Measurements from ENCODE around the gene CCT3. TPM values are rescaled to one million over a fixed set of nuclear protein-coding genes. Genes with fewer than 3 reads are reported as not detected.

The CCT3 gene
- total RNA-seq, 1 experiment from 2014 or later: 619 TPM

DNA sequence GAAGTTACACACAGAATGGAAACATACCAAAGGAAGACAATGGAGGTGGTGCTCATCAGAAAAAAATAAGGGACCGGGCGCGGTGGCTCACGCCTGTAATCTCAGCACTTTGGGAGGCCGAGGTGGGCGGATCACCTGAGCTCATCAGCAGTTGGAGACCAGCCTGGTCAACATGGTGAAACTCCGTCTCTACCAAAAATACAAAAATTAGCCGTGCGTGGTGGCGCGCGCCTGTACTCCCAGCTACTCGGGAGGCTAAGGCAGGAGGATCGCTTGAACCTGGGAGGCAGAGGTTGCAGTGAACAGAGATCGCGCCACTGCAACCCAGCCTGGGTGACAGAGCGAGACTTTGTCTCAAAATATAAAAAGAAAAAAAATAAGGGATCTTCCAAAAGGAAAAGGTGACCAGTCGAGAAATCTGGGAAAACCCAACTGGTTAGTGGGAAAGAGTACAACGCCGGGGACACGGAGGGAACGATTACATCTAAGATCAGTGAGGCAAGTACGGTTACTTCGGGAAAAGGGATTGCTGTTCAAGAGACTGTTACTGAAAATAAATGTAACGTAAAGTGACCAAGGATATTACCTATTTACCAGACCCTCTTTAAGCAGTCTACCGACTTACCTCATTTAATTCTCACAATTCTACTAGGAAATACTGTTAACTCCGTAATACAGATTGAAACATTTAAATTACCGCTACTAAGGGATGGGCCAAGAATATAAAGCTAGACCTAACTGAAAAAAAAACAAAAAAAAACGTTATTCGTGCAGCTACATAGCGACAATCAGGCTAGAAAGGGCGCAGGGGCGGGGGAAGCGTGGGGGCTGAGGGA, 822 bp downstream of the CCT3 start:
- Histone ChIP-seq H3K27me3 (ENCODE audit: insufficient read depth, low read length) (no peaks in the 10 kb centered on the region), H3K27ac (ENCODE audit: low read depth, low read length) (peak overlapping the region; percentile 78), H3K4me2 (ENCODE audit: low read length) (peak overlapping the region; percentile 86), H3K9me3 (ENCODE audit: control insufficient read depth in 1 of 2, insufficient read depth in 1 of 2, low read depth in 1 of 2, low read length in 2 of 2) (no peaks in the 10 kb centered on the region), H4K20me1 (ENCODE audit: insufficient read depth) (peaks cover 26% of the 10 kb centered on the region; the same call in 1 of the 2 replicates), H2AFZ (ENCODE audit: low read depth, low read length, poor library complexity, severe bottlenecking) (no peak overlapping the region), H3K36me3 (ENCODE audit: control insufficient read depth in 1 of 2, insufficient read depth in 2 of 2, low read length in 2 of 2) (peaks cover 36 to 41% of the 10 kb centered on the region in 2 experiments), H3K4me1 (ENCODE audit: control insufficient read depth in 1 of 2, insufficient read depth in 2 of 2, low read length in 2 of 2) (peaks cover 7 to 22% of the 10 kb centered on the region in 2 experiments), H3K79me2 (ENCODE audit: insufficient read depth, low read length) (peaks cover 58% of the 10 kb centered on the region), H3K9me2 (ENCODE audit: insufficient read depth) (no peaks in the 10 kb centered on the region), H3K4me3 (replicated peaks in 1 of 2; ENCODE audit: low read depth in 1 of 2, low read length in 2 of 2) (peak overlapping the region; percentile 75 to 98), H3K9ac (ENCODE audit: low read length) (peak overlapping the region; percentile 91)
- ChIA-PET POLR2A (interaction anchor here (0.7 to 1.3 kb wide), 2 partner anchors 15 to 23 kb away, joined by 3 read pairs; no protein-coding TSS in a partner anchor), CTCF (interaction anchor here (0.9 to 1.1 kb wide), 2 partner anchors 15 to 18 kb away, joined by 3 to 4 read pairs; no protein-coding TSS in a partner anchor), RAD21 (ENCODE audit: low non-redundant PET in 1 of 2, low total read pairs in 2 of 2, uncharacterized antibody in 2 of 2, unreplicated experiment in 2 of 2) (no interaction called here)
- TF ChIP-seq SRF (IDR thresholded peaks at IDR 0.05; ENCODE audit: low read depth): no peak
- no peak for TF ChIP-seq RAD21 (IDR thresholded peaks at IDR 0.05; ENCODE audit: low read depth)
- TF ChIP-seq, protein P1, sequence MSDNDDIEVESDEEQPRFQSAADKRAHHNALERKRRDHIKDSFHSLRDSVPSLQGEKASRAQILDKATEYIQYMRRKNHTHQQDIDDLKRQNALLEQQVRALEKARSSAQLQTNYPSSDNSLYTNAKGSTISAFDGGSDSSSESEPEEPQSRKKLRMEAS (IDR thresholded peaks at IDR 0.05): no peak
- no peak for TF ChIP-seq TCF7L2 (IDR thresholded peaks at IDR 0.05; ENCODE audit: borderline replicate concordance, extremely low read depth, insufficient read depth, insufficient read length)
- no peak for TF ChIP-seq ZFX (IDR thresholded peaks at IDR 0.05)
- TF ChIP-seq, protein P2, sequence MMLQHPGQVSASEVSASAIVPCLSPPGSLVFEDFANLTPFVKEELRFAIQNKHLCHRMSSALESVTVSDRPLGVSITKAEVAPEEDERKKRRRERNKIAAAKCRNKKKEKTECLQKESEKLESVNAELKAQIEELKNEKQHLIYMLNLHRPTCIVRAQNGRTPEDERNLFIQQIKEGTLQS (IDR thresholded peaks at IDR 0.05): no peak
- TF ChIP-seq, protein P3, sequence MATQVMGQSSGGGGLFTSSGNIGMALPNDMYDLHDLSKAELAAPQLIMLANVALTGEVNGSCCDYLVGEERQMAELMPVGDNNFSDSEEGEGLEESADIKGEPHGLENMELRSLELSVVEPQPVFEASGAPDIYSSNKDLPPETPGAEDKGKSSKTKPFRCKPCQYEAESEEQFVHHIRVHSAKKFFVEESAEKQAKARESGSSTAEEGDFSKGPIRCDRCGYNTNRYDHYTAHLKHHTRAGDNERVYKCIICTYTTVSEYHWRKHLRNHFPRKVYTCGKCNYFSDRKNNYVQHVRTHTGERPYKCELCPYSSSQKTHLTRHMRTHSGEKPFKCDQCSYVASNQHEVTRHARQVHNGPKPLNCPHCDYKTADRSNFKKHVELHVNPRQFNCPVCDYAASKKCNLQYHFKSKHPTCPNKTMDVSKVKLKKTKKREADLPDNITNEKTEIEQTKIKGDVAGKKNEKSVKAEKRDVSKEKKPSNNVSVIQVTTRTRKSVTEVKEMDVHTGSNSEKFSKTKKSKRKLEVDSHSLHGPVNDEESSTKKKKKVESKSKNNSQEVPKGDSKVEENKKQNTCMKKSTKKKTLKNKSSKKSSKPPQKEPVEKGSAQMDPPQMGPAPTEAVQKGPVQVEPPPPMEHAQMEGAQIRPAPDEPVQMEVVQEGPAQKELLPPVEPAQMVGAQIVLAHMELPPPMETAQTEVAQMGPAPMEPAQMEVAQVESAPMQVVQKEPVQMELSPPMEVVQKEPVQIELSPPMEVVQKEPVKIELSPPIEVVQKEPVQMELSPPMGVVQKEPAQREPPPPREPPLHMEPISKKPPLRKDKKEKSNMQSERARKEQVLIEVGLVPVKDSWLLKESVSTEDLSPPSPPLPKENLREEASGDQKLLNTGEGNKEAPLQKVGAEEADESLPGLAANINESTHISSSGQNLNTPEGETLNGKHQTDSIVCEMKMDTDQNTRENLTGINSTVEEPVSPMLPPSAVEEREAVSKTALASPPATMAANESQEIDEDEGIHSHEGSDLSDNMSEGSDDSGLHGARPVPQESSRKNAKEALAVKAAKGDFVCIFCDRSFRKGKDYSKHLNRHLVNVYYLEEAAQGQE (IDR thresholded peaks at IDR 0.05; ENCODE audit: low read depth): no peak
- no peak for TF ChIP-seq FOSL1 (IDR thresholded peaks at IDR 0.05; ENCODE audit: low read depth)
- TF ChIP-seq POLR2AphosphoS5 (IDR thresholded peaks at IDR 0.05; ENCODE audit: low read depth, low read length): no peak
- no peak for TF ChIP-seq SIN3A (IDR thresholded peaks at IDR 0.05; ENCODE audit: low read depth)
- TF ChIP-seq ZNF274 (IDR thresholded peaks at IDR 0.05; ENCODE audit: low read depth, low read length): no peak
- TF ChIP-seq, protein P4, sequence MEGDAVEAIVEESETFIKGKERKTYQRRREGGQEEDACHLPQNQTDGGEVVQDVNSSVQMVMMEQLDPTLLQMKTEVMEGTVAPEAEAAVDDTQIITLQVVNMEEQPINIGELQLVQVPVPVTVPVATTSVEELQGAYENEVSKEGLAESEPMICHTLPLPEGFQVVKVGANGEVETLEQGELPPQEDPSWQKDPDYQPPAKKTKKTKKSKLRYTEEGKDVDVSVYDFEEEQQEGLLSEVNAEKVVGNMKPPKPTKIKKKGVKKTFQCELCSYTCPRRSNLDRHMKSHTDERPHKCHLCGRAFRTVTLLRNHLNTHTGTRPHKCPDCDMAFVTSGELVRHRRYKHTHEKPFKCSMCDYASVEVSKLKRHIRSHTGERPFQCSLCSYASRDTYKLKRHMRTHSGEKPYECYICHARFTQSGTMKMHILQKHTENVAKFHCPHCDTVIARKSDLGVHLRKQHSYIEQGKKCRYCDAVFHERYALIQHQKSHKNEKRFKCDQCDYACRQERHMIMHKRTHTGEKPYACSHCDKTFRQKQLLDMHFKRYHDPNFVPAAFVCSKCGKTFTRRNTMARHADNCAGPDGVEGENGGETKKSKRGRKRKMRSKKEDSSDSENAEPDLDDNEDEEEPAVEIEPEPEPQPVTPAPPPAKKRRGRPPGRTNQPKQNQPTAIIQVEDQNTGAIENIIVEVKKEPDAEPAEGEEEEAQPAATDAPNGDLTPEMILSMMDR (IDR thresholded peaks at IDR 0.05 in 2 of 3, conservative IDR thresholded peaks at IDR 0.05 in 1 of 3; ENCODE audit: borderline replicate concordance in 1 of 3, insufficient read depth in 1 of 3, low read depth in 2 of 3, low read length in 2 of 3): no peak
- TSS peak; percentile 44 for BruUV-seq (replicated peaks)
- no peak for DNase-seq (ENCODE audit: low read depth, low spot score)
- intact Hi-C loops (cut with micrococcal nuclease): no loop called here
- ATAC-seq: peak; percentile 5

Data from HCT116 (cell line).